K562 (cell line): ENCODE measurements around the gene SMARCC1. TPM values are rescaled to one million over a fixed set of nuclear protein-coding genes. Genes with fewer than 3 reads are reported as not detected.

Experiments
- ATAC-seq: fragments of 200-7000 bp; cut with Tn5 transposase; 3 replicates; pipeline ENCODE4 v1.9.1; 2020; ENCODE audit warnings: moderate library complexity
- BruUV-seq: library from RNA; stranded (reverse); fragments of 400-500 nt; replicated peaks from 2 replicates; lab custom pipeline; 2021; lab: Mats Ljungman, UMichigan
- CTCF ChIA-PET: fragments of 300-600 bp; formaldehyde crosslinking; extraction: SDS; loops from one replicate; lab custom pipeline; 2021; ENCODE audit warnings: low intra/inter-chr PET ratio; lab: Yijun Ruan, JAX
- POLR2A ChIA-PET: fragments of 300-600, 350-650 bp; sonication (Branson Sonifier 250); formaldehyde crosslinking; extraction: SDS; loops from one replicate; lab custom pipeline; 2021; ENCODE audit warnings: antibody characterized with exemption, inconsistent platforms; lab: Yijun Ruan, JAX
- DNase-seq, 4 experiments: peaks; one replicate each; pipeline versions ENCODE4 v3.0.0 to v3.0.0-alpha.2; 2011 to 2018; ENCODE audit warnings: low spot score in 3 of 4, mixed read lengths in 3 of 4; ENCODE audit errors: extremely low read depth in 1 of 4
- FAIRE-seq: peaks from 2 replicates; lab custom pipeline; 2011; peaks lifted over from hg19 to GRCh38; lab: Jason Lieb, UNC
- H2AFZ ChIP-seq: 2 replicates; pipeline ENCODE4 v1.6.0; 2011; ENCODE audit warnings: low read depth, low read length, control low read depth, inconsistent platforms
- H3K27ac ChIP-seq: fragments of 200-600 bp; 3 replicates; pipeline ENCODE4 v1.8.0; 2011; ENCODE audit warnings: low read depth, mild to moderate bottlenecking, control low read depth, inconsistent platforms, low read length, moderate library complexity, mixed read lengths; ENCODE audit errors: extremely low read depth
- H3K27me3 ChIP-seq, 2 experiments: fragments of 300-600 bp in 1 of 2; 2 replicates in 1 of 2; 3 replicates in 1 of 2; pipeline versions ENCODE4 v1.6.0 to v1.8.0; 2011; ENCODE audit warnings: inconsistent platforms in 2 of 2, low read length in 2 of 2, mild to moderate bottlenecking in 1 of 2, mixed read lengths in 1 of 2, moderate library complexity in 1 of 2; ENCODE audit not compliant: control insufficient read depth in 2 of 2, insufficient read depth in 2 of 2
- H3K36me3 ChIP-seq: fragments of 300-600 bp; 3 replicates; pipeline ENCODE4 v1.8.0; 2011; ENCODE audit warnings: mild to moderate bottlenecking, low read length, inconsistent platforms; ENCODE audit not compliant: control insufficient read depth, insufficient read depth
- H3K4me1 ChIP-seq, 2 experiments: fragments of 200-600 bp in 1 of 2; replicated peaks in 1 of 2; 2 replicates in 1 of 2; 3 replicates in 1 of 2; pipeline versions ENCODE4 v1.5.1 to v1.8.0; 2011; ENCODE audit warnings: inconsistent platforms in 2 of 2, low read length in 2 of 2, mild to moderate bottlenecking in 1 of 2, mixed read lengths in 1 of 2, moderate library complexity in 1 of 2; ENCODE audit not compliant: control insufficient read depth in 2 of 2, insufficient read depth in 2 of 2
- H3K4me2 ChIP-seq: 2 replicates; pipeline ENCODE4 v1.6.1; 2011; ENCODE audit warnings: low read length, control low read depth, inconsistent platforms, mixed read lengths; ENCODE audit not compliant: insufficient read depth
- H3K4me3 ChIP-seq: fragments of 200-600 bp; sonication (generic), shearing (Covaris generic); 2 replicates; pipeline ENCODE4 v1.5.1; 2016; ENCODE audit warnings: control low read depth, inconsistent platforms
- H3K79me2 ChIP-seq: fragments of 200-600 bp; 3 replicates; pipeline ENCODE4 v1.8.0; 2011; ENCODE audit warnings: low read length, inconsistent platforms; ENCODE audit not compliant: control insufficient read depth, insufficient read depth
- H3K9ac ChIP-seq, 2 experiments: 2 replicates each; pipeline versions ENCODE4 v1.6.0 to v1.6.1; 2011; ENCODE audit warnings: low read depth in 2 of 2, low read length in 2 of 2, control low read depth in 1 of 2, inconsistent platforms in 1 of 2, mild to moderate bottlenecking in 1 of 2, mixed read lengths in 1 of 2; ENCODE audit not compliant: insufficient read depth in 1 of 2
- H3K9me1 ChIP-seq: one replicate; pipeline ENCODE4 v1.6.0; 2011; ENCODE audit warnings: inconsistent platforms, mild to moderate bottlenecking, low read length, moderate library complexity; ENCODE audit not compliant: control insufficient read depth, insufficient read depth
- H3K9me3 ChIP-seq: replicated peaks from 2 replicates; pipeline ENCODE4 v1.5.1; 2011; ENCODE audit warnings: low read depth, low read length, inconsistent platforms; ENCODE audit not compliant: control insufficient read depth, insufficient read depth
- H4K20me1 ChIP-seq: replicated peaks from 2 replicates; pipeline ENCODE4 v1.6.1; 2011; ENCODE audit warnings: low read length, inconsistent platforms, mixed read lengths; ENCODE audit not compliant: control insufficient read depth, insufficient read depth
- BCLAF1 ChIP-seq, 2 experiments: fragments of 450-650 bp in 1 of 2; IDR thresholded peaks; 2 replicates each; pipeline ENCODE4 v1.6.1; 2011 to 2017; ENCODE audit warnings: low read depth in 2 of 2, antibody characterized with exemption in 1 of 2, borderline replicate concordance in 1 of 2, low read length in 1 of 2, mild to moderate bottlenecking in 1 of 2, mixed read lengths in 1 of 2; ENCODE audit not compliant: control insufficient read depth in 1 of 2
- FOSL1 ChIP-seq: fragments of 200-800 bp; sonication (Bioruptor generic); conservative IDR thresholded peaks from 2 replicates; pipeline ENCODE4 v1.6.1; 2016; ENCODE audit warnings: missing genetic modification characterization, missing compliant biosample characterization
- FOXJ2 ChIP-seq: fragments of 200-800 bp; sonication (Bioruptor generic); IDR thresholded peaks from 2 replicates; pipeline ENCODE4 v1.6.1; 2016; ENCODE audit warnings: missing genetic modification characterization, missing compliant biosample characterization
- FUS ChIP-seq: fragments of 200-400 bp; formaldehyde crosslinking; optimal IDR thresholded peaks from 2 replicates; pipeline ENCODE3; 2017; ENCODE audit warnings: low read depth, low read length
- KDM1A ChIP-seq, 2 experiments: fragments of 450-650 bp; IDR thresholded peaks; 2 replicates each; pipeline ENCODE4 v1.6.1; 2016; ENCODE audit warnings: mild to moderate bottlenecking in 2 of 2
- MAFK ChIP-seq: IDR thresholded peaks from 2 replicates; pipeline ENCODE4 v1.6.1; 2011; ENCODE audit warnings: low read length, improper control_type of control experiment
- PHF8 ChIP-seq: fragments of 200-600 bp; sonication (generic); IDR thresholded peaks from 2 replicates; pipeline ENCODE4 v1.6.1; 2012; ENCODE audit warnings: mixed run types, mild to moderate bottlenecking, inconsistent platforms, low read length, moderate library complexity, borderline replicate concordance
- POLR2A ChIP-seq: fragments of 450-650 bp; conservative IDR thresholded peaks from 2 replicates; pipeline ENCODE4 v1.6.1; 2016
- POLR2G ChIP-seq: fragments of 200-400 bp; formaldehyde crosslinking; IDR thresholded peaks from 2 replicates; pipeline ENCODE4 v1.6.1; 2017; ENCODE audit warnings: low read depth, mild to moderate bottlenecking, antibody characterized with exemption, low read length, moderate library complexity
- PURB ChIP-seq: sonication (generic); formaldehyde crosslinking; IDR thresholded peaks from 2 replicates; pipeline ENCODE4 v1.9.0; 2021; ENCODE audit warnings: low read depth, mild to moderate bottlenecking, missing genetic modification reagents
- SMAD1 ChIP-seq: fragments of 150-350 bp; IDR thresholded peaks from 2 replicates; pipeline ENCODE4 v1.6.1; 2014; ENCODE audit warnings: low read length, low read depth; ENCODE audit not compliant: partially characterized antibody
- ZFP30 ChIP-seq: fragments of 250-450 bp; sonication (Bioruptor Pico); IDR thresholded peaks from 2 replicates; pipeline ENCODE4 v1.8.0; 2022; ENCODE audit warnings: moderate library complexity, mild to moderate bottlenecking, inconsistent platforms, borderline replicate concordance
- WGBS: fragments of 100-300 bp; shearing (Covaris generic); methylation state at CpG from one replicate; pipeline ENCODE4 v1.1.6; 2016; ENCODE audit warnings: low coverage, mixed read lengths; ENCODE audit not compliant: insufficient coverage; ENCODE audit errors: missing lambda C conversion rate; 5-methylcytosine and 5-hydroxymethylcytosine counted together
- in situ Hi-C: fragments of 300-500 bp; cut with MboI; formaldehyde crosslinking; loops from 4 replicates; pipeline ENCODE4 v1.15.0; 2018; ENCODE audit warnings: inconsistent platforms, mixed read lengths
- intact Hi-C: fragments of 100-400 bp; cut with micrococcal nuclease; formaldehyde crosslinking; loops from 2 replicates; pipeline ENCODE4 v1.14.2; 2022
- polyA plus RNA-seq, 8 experiments: library from polyadenylated mRNA; depleted of rRNA in 4 of 8; stranded (reverse) in 5 of 8; unstranded in 3 of 8; fragments of >200 nt; fragmentation: Nextera tagmentation in 2 of 8; fragmentation: Illumina TruSeq in 1 of 8; extraction: Ambion mirVana in 2 of 8; extraction: Trizol in 1 of 8; gene quantifications; 2 replicates each; pipeline versions ENCODE4 v1.2.1 to v1.2.3, GENCODE V29; 2011 to 2014; ENCODE audit warnings: inconsistent platforms in 1 of 8, missing spikeins in 1 of 8
- total RNA-seq, 7 experiments: library from RNA; depleted of rRNA in 6 of 7; stranded (reverse); fragments of >200 nt in 6 of 7; fragmentation: Illumina TruSeq in 2 of 7; extraction: Trizol in 2 of 7; gene quantifications; 2 replicates each; pipeline versions ENCODE4 v1.2.1 to v1.2.3, GENCODE V29; 2011 to 2021; ENCODE audit warnings: low replicate concordance in 1 of 7
- TF ChIP-seq, protein P1 (sequence below): fragments of 250-450 bp; sonication (Bioruptor Pico); IDR thresholded peaks from 2 replicates; pipeline ENCODE4 v1.5.0; 2020; ENCODE audit warnings: mild to moderate bottlenecking, borderline replicate concordance
- TF ChIP-seq, protein P2 (sequence below): sonication (generic); formaldehyde crosslinking; IDR thresholded peaks from 2 replicates; pipeline ENCODE4 v1.8.0; 2022; ENCODE audit warnings: missing genetic modification reagents, mild to moderate bottlenecking, borderline replicate concordance

Gene SMARCC1
- total and polyA plus RNA-seq, 9 of the 15 experiments (the other 6 are each of a cell fraction or from before 2014, with no cell fraction given), result 20.7 to 199 (median 66.0) TPM

DNA sequence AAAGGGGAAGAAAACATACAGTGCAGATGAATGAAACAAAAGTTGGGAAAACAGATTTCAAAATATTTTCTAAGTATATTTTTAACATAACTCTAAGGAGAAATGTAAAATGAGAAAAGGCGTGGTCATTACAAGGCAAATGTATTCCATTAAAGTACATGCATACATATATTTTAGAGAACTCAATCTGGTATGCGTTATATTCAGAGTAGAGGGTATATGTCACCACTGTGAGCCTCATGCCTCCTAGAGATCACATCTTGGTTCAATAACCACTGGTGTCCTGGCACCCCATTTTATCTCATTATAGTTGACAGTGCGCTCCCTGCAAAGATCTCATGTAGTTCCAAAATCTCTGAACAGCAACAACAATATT lies 77.5 kb downstream of the SMARCC1 start (continued):
- TF ChIP-seq, protein P1, sequence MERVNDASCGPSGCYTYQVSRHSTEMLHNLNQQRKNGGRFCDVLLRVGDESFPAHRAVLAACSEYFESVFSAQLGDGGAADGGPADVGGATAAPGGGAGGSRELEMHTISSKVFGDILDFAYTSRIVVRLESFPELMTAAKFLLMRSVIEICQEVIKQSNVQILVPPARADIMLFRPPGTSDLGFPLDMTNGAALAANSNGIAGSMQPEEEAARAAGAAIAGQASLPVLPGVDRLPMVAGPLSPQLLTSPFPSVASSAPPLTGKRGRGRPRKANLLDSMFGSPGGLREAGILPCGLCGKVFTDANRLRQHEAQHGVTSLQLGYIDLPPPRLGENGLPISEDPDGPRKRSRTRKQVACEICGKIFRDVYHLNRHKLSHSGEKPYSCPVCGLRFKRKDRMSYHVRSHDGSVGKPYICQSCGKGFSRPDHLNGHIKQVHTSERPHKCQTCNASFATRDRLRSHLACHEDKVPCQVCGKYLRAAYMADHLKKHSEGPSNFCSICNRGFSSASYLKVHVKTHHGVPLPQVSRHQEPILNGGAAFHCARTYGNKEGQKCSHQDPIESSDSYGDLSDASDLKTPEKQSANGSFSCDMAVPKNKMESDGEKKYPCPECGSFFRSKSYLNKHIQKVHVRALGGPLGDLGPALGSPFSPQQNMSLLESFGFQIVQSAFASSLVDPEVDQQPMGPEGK (CRISPR knock-in tag), result no peak
- TF ChIP-seq, all 486 proteins: peak for 0

- Histone ChIP-seq H3K27ac (no peak overlapping the region), H3K4me3 (no peak overlapping the region), H2AFZ (no peak overlapping the region), H3K9ac (no peak overlapping the region), H3K36me3 (peaks cover 83% of the 10 kb centered on the region), H3K27me3 (no peaks in the 10 kb centered on the region), H3K9me1 (no peaks in the 10 kb centered on the region), H3K4me2 (no peak overlapping the region), H3K4me1 (no peaks in the 10 kb centered on the region), H3K79me2 (no peaks in the 10 kb centered on the region), H3K9me3 (no peaks in the 10 kb centered on the region), H4K20me1 (no peaks in the 10 kb centered on the region)
- ChIA-PET POLR2A (no interaction called here), CTCF (no interaction called here)
- intact Hi-C loops (no loop called here), in situ Hi-C loops (no loop called here)
- 95% methylated on average over 11 of the region's 11 CpGs for WGBS
- FAIRE-seq (no peak), ATAC-seq (no peak), DNase-seq (no peak)
- no TSS peak for BruUV-seq
- TF ChIP-seq ZFP30 (no peak), FOXJ2 (no peak), POLR2A (no peak), MAFK (no peak), FOSL1 (tag) (no peak), FUS (no peak), BCLAF1 (IDR thresholded peaks at IDR 0.05; ENCODE audit: borderline replicate concordance in 1 of 2, control insufficient read depth in 1 of 2, low read depth in 2 of 2, low read length in 1 of 2) (no peak), SMAD1 (no peak), PHF8 (no peak), PURB (CRISPR knock-in tag) (no peak), KDM1A (IDR thresholded peaks at IDR 0.05) (no peak), POLR2G (no peak)
- TF ChIP-seq, protein P2, sequence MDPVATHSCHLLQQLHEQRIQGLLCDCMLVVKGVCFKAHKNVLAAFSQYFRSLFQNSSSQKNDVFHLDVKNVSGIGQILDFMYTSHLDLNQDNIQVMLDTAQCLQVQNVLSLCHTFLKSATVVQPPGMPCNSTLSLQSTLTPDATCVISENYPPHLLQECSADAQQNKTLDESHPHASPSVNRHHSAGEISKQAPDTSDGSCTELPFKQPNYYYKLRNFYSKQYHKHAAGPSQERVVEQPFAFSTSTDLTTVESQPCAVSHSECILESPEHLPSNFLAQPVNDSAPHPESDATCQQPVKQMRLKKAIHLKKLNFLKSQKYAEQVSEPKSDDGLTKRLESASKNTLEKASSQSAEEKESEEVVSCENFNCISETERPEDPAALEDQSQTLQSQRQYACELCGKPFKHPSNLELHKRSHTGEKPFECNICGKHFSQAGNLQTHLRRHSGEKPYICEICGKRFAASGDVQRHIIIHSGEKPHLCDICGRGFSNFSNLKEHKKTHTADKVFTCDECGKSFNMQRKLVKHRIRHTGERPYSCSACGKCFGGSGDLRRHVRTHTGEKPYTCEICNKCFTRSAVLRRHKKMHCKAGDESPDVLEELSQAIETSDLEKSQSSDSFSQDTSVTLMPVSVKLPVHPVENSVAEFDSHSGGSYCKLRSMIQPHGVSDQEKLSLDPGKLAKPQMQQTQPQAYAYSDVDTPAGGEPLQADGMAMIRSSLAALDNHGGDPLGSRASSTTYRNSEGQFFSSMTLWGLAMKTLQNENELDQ, result no peak
Measured at GRCh38 chr3:47701388-47701787, 80.3 kb downstream of the SMARCC1 start.
